Mammary epithelial cell (primary cell): ENCODE measurements around the gene ENTPD6.

Experiments used
- CTCF ChIP-seq, 2 donors: IDR thresholded peaks in 1 of 2; conservative IDR thresholded peaks in 1 of 2; 2 replicates each; pipeline ENCODE4 v1.5.1; 2011 to 2012; ENCODE audit warnings: inconsistent platforms in 2 of 2, low read length in 2 of 2, mild to moderate bottlenecking in 2 of 2, control low read depth in 1 of 2, low read depth in 1 of 2; ENCODE audit not compliant: insufficient read depth in 1 of 2; ENCODE audit errors: extremely low read depth in 1 of 2
- EZH2 ChIP-seq: IDR thresholded peaks from 2 replicates; pipeline ENCODE4 v1.6.1; 2012; ENCODE audit warnings: low read length, inconsistent platforms, borderline replicate concordance

- TF ChIP-seq CTCF (conservative IDR thresholded peaks at IDR 0.05 in 1 of 2, IDR thresholded peaks at IDR 0.05 in 1 of 2; ENCODE audit: extremely low read depth in 1 of 2, insufficient read depth in 1 of 2, low read depth in 1 of 2, low read length in 2 of 2) (no peak), EZH2 (no peak)
Measured at GRCh38 chr20:25223765-25224720, 28.5 kb downstream of the ENTPD6 start.
